ENCODE measurements around the gene ZNF324. TPM values are rescaled to one million over a fixed set of nuclear protein-coding genes. Genes with fewer than 3 reads are reported as not detected.

Gene ZNF324
- total and polyA plus RNA-seq, 2 of the 8 experiments (the other 6 are each of a cell fraction or from before 2014, with no cell fraction given), result 5.1 to 5.8 TPM

DNA sequence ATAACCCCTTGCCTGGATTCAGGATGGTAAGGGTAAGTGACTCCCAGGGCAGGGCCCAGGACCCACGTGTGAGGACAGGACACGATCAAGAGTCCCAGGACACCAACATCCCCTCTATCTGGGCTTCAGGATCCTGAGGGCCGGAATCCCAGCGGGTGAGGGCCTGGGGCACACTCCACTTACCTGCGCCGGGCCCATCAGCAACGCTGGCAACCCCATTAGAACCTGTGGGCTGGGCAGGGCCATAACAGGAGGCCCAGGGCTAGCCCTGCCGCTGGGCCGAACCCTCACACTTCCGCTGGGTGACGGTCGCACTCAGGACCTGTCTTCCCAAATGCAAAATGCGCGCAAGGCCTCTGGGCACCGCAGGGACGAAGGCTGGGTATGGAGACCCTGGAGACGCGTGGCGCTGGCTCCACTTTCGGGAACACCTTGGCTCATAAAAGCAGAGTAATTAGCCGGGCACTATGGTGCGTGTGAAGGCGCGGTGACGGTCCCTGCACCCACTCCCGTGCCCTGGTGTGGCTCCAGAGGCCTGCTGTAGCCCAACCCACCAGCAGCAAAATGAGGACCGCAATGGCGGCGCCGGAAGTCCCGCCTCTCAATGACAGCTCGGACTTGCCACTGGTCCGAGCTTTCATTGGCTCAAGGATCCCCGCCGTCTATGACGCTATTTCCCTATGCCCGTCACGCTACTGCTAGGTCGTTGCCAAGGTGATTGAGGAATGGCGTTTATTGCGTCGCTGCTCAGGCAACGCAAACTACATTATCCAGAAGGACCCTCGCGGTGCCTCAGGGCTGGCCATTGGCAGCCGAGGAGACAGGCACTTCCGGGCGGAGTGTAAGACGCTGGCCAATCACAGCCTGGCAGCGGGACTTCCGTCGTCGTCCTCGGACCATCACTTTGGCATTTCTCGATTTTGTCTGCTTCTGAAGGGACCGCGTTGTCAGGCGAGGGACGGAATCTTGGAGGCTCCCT is 27.0 kb upstream of the ZNF324 start, which contains the start of gene ZNF132 (continued):
- no peak for TF ChIP-seq CHD7 (IDR thresholded peaks at IDR 0.05; ENCODE audit: insufficient replicate concordance, low read length)
- TF ChIP-seq KDM4A (IDR thresholded peaks at IDR 0.05; ENCODE audit: low read depth, low read length, severe bottlenecking), result peak; percentile 70
- TF ChIP-seq CHD2 (IDR thresholded peaks at IDR 0.05; ENCODE audit: low read length), result no peak
- peak; percentile 51 for TF ChIP-seq ASH2L (IDR thresholded peaks at IDR 0.05; ENCODE audit: low read length)
- no peak for TF ChIP-seq CHD1 (IDR thresholded peaks at IDR 0.05; ENCODE audit: low read depth, low read length)
- TF ChIP-seq CEBPB (IDR thresholded peaks at IDR 0.05; ENCODE audit: low read depth, low read length), result peak; percentile 39; the same call in 1 of the 2 replicates
- no peak for TF ChIP-seq CBX8 (IDR thresholded peaks at IDR 0.05; ENCODE audit: borderline replicate concordance, low read depth, low read length)
- TF ChIP-seq SIN3A (conservative IDR thresholded peaks at IDR 0.05 in 1 of 2, IDR thresholded peaks at IDR 0.05 in 1 of 2; ENCODE audit: low read depth in 1 of 2, low read length in 2 of 2), result peak in 1 of 2 experiments; percentile 85; a peak in 1 of 4 replicates
- peak; percentile 20 for TF ChIP-seq SAP30 (IDR thresholded peaks at IDR 0.05; ENCODE audit: insufficient read depth, insufficient replicate concordance, low read length)
